ENCODE data around the gene SLC9B2. TPM values are rescaled to one million over a fixed set of nuclear protein-coding genes. Genes with fewer than 3 reads are reported as not detected.

The SLC9B2 gene
- total RNA-seq, 1 donor from 2014 or later, result 4.0 TPM

- no peaks in the 10 kb centered on the region for H3K27me3 Mint-ChIP-seq
- no peak overlapping the region for H3K4me3 Mint-ChIP-seq (ENCODE audit: low read depth)
- no peaks in the 10 kb centered on the region for H3K36me3 Mint-ChIP-seq (ENCODE audit: insufficient read depth)
- no peaks in the 10 kb centered on the region for H3K9me3 Mint-ChIP-seq (ENCODE audit: low read depth)
- TF ChIP-seq CTCF (IDR thresholded peaks at IDR 0.05; ENCODE audit: unreplicated experiment), result no peak
- H3K4me1 Mint-ChIP-seq (ENCODE audit: low read depth), result no peaks in the 10 kb centered on the region
- H3K27ac Mint-ChIP-seq, result no peak overlapping the region
- DNase-seq (ENCODE audit: low spot score, unreplicated experiment), result no peak
Measured at GRCh38 chr4:103067841-103068547, 8.6 kb downstream of the SLC9B2 start.

GRCh38 chr4:103060453-103061148 is 16.0 kb downstream of the SLC9B2 start:
- Mint-ChIP-seq H3K9me3 (ENCODE audit: low read depth) (no peaks in the 10 kb centered on the region), H3K36me3 (ENCODE audit: insufficient read depth) (no peaks in the 10 kb centered on the region), H3K27me3 (no peaks in the 10 kb centered on the region), H3K27ac (no peak overlapping the region), H3K4me1 (ENCODE audit: low read depth) (no peaks in the 10 kb centered on the region), H3K4me3 (ENCODE audit: low read depth) (no peak overlapping the region)
- DNase-seq (ENCODE audit: low spot score, unreplicated experiment), result no peak
- no peak for TF ChIP-seq CTCF (IDR thresholded peaks at IDR 0.05; ENCODE audit: unreplicated experiment)

DNA sequence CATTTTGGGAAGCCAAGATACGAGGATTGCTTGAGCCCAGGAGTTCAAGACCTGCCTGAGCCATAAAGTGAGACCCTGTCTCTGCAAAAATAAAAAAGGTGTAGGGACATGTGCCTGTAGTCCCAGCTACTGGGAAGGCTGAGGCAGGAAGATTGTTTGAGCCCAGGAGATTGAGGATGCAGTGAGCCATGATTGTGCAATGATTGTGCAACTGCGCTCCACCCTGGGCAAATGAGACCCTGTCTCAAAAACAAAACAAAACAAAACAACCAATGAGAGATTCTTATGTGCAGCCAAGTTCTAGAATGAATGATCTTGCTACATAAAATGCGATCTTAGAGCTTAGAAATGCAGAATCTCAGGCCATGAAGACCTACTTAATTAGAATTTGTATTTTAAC is 22.5 kb downstream of the SLC9B2 start:
- Mint-ChIP-seq H3K9me3 (ENCODE audit: low read depth) (no peaks in the 10 kb centered on the region), H3K4me3 (ENCODE audit: low read depth) (no peak overlapping the region), H3K4me1 (ENCODE audit: low read depth) (no peaks in the 10 kb centered on the region), H3K27ac (no peak overlapping the region), H3K36me3 (ENCODE audit: insufficient read depth) (no peaks in the 10 kb centered on the region), H3K27me3 (no peaks in the 10 kb centered on the region)
- no peak for DNase-seq (ENCODE audit: low spot score, unreplicated experiment)
- TF ChIP-seq CTCF (IDR thresholded peaks at IDR 0.05; ENCODE audit: unreplicated experiment), result no peak

DNA sequence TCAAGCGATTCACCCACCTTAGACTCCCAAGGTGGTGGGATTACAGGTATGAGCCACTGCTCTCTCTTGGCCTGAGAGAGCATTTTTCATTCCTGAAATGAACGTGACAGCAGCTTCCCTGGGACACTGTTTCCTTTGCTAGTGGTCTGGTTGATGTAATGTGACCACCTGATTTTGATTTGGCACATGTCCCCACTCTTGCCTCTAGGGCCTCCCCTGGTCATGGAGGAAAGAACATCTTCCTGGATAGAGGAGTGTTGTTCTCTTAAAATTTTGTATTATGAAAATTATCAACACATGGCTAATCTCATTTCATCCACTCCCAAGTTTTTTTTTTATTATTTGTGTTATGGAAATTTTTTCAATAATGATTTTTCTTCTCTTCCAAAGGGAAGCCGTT is 23.8 kb downstream of the SLC9B2 start:
- Mint-ChIP-seq H3K27me3 (no peaks in the 10 kb centered on the region), H3K27ac (no peak overlapping the region), H3K4me1 (ENCODE audit: low read depth) (no peaks in the 10 kb centered on the region), H3K9me3 (ENCODE audit: low read depth) (no peaks in the 10 kb centered on the region), H3K36me3 (ENCODE audit: insufficient read depth) (no peaks in the 10 kb centered on the region), H3K4me3 (ENCODE audit: low read depth) (no peak overlapping the region)
- DNase-seq (ENCODE audit: low spot score, unreplicated experiment), result no peak
- no peak for TF ChIP-seq CTCF (IDR thresholded peaks at IDR 0.05; ENCODE audit: unreplicated experiment)

DNA sequence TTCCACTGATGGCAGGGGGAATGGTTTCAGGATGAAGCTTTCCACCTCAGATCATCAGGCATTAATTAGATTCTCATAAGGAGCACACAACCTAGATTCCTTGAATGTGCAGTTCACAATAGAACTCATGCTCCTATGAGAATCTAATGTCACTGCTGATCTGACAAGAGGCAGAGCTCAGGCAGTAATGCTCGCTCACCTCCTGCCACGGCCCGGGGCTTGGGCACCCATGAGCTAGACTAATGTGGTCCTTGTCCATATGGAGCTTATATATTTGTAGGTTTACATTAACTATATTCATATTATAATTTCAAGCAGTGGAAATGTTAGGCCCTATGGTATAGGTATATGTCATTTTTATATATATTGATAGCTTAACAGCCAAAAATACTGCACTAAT is 24.4 kb downstream of the SLC9B2 start:
- Mint-ChIP-seq H3K27ac (no peak overlapping the region), H3K4me3 (ENCODE audit: low read depth) (no peak overlapping the region), H3K36me3 (ENCODE audit: insufficient read depth) (no peaks in the 10 kb centered on the region), H3K9me3 (ENCODE audit: low read depth) (no peaks in the 10 kb centered on the region), H3K4me1 (ENCODE audit: low read depth) (no peaks in the 10 kb centered on the region), H3K27me3 (no peaks in the 10 kb centered on the region)
- no peak for DNase-seq (ENCODE audit: low spot score, unreplicated experiment)
- no peak for TF ChIP-seq CTCF (IDR thresholded peaks at IDR 0.05; ENCODE audit: unreplicated experiment)

Data from progenitor cell of endocrine pancreas (in vitro differentiated cells).